SK-N-SH (cell line): ENCODE measurements around the gene B3GNT4.

Source experiments
- CHD2 ChIP-seq: fragments of 150-350 bp; IDR thresholded peaks from 2 replicates; pipeline ENCODE4 v1.6.1; 2018; ENCODE audit warnings: low read length; ENCODE audit not compliant: partially characterized antibody
- EZH2phosphoT487 ChIP-seq: fragments of 200-600 bp; sonication (generic); IDR thresholded peaks from 2 replicates; pipeline ENCODE4 v1.6.1; 2017; ENCODE audit warnings: low read depth, mixed run types, mild to moderate bottlenecking, antibody characterized with exemption, moderate library complexity, borderline replicate concordance
- FOXJ3 ChIP-seq: sonication (generic); formaldehyde crosslinking; IDR thresholded peaks from 2 replicates; pipeline ENCODE4 v1.5.1; 2020; ENCODE audit warnings: mild to moderate bottlenecking, missing genetic modification reagents
- FOXM1 ChIP-seq: IDR thresholded peaks from 2 replicates; pipeline ENCODE4 v1.4.0; 2012; ENCODE audit warnings: low read depth, mild to moderate bottlenecking
- NRF1 ChIP-seq: IDR thresholded peaks from 2 replicates; pipeline ENCODE4 v1.6.1; 2012; ENCODE audit warnings: low read depth, mild to moderate bottlenecking, low read length
- POLR2AphosphoS5 ChIP-seq: IDR thresholded peaks from 2 replicates; pipeline ENCODE4 v1.6.1; 2012; ENCODE audit warnings: low read depth, low read length
- RAD21 ChIP-seq: IDR thresholded peaks from 2 replicates; pipeline ENCODE4 v1.6.1; 2012; ENCODE audit warnings: mild to moderate bottlenecking, low read length
- SIN3A ChIP-seq: IDR thresholded peaks from 2 replicates; pipeline ENCODE4 v1.6.1; 2012; ENCODE audit warnings: low read depth, mild to moderate bottlenecking, low read length, moderate library complexity, borderline replicate concordance
- SMC3 ChIP-seq: IDR thresholded peaks from 2 replicates; pipeline ENCODE4 v1.6.1; 2012; ENCODE audit warnings: low read depth, low read length, improper control_type of control experiment
- TCF12 ChIP-seq: IDR thresholded peaks from 2 replicates; pipeline ENCODE4 v1.4.0; 2012
- USF2 ChIP-seq: fragments of 150-350 bp; IDR thresholded peaks from 2 replicates; pipeline ENCODE4 v1.6.1; 2017; ENCODE audit warnings: antibody characterized with exemption, low read length, low read depth, borderline replicate concordance
- TF ChIP-seq, protein P1 (sequence below): fragments of 200-600 bp; sonication (generic); IDR thresholded peaks from 2 replicates; pipeline ENCODE4 v1.6.1; 2017; ENCODE audit warnings: antibody characterized with exemption, mild to moderate bottlenecking, moderate library complexity
- TF ChIP-seq, protein P2 (sequence below): IDR thresholded peaks from 2 replicates; pipeline ENCODE4 v1.4.0; 2012; ENCODE audit warnings: low read depth
- TF ChIP-seq, protein P3 (sequence below): IDR thresholded peaks from 2 replicates; pipeline ENCODE4 v1.6.1; 2012; ENCODE audit warnings: mild to moderate bottlenecking, low read depth, low read length, moderate library complexity

DNA sequence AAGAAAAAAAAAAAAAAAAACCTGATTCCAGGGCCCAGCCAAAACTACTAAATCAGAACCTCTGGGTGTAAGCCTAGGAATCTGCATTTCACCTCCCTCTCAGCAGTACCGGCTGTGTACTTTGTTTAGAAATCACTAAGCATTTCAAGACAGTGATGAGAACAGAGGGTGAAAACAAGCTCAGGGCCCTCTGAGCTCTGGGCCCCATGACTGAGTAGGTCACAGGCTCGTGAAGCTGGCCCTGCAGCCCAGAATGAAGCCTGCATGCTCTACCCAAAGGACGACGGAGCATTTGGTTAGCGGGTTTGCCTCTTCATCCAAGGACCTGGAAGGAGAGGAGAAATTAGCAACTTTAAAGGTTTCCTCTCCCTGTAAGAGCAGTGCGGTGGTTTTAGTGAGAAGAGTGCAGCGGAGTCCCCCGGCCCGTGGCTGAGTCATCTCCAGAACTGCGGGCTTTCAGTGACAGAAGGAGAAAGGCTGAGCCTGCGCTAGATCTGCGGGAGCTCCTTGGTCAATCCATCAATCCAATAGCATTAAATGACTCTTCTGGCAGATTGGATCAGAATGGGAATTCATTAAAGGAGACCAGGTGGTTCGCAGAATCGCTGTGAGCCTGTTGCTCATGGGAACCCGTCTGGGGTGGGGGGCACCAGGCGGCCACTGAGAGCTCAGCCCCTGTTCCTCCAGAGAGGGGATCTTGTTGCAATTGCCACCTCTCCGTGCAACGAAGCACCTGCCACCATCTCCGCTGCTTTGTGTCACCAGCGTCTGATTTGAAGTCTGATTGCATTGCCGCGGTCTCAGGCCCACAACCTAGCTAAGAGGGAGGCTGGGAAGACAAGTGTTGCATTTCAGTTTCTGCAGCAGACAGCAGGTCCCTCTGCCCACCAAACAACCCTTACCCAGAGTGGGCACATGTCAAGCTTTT is 36.8 kb upstream of the B3GNT4 start:
- TF ChIP-seq, protein P1, sequence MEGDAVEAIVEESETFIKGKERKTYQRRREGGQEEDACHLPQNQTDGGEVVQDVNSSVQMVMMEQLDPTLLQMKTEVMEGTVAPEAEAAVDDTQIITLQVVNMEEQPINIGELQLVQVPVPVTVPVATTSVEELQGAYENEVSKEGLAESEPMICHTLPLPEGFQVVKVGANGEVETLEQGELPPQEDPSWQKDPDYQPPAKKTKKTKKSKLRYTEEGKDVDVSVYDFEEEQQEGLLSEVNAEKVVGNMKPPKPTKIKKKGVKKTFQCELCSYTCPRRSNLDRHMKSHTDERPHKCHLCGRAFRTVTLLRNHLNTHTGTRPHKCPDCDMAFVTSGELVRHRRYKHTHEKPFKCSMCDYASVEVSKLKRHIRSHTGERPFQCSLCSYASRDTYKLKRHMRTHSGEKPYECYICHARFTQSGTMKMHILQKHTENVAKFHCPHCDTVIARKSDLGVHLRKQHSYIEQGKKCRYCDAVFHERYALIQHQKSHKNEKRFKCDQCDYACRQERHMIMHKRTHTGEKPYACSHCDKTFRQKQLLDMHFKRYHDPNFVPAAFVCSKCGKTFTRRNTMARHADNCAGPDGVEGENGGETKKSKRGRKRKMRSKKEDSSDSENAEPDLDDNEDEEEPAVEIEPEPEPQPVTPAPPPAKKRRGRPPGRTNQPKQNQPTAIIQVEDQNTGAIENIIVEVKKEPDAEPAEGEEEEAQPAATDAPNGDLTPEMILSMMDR: no peak
- TF ChIP-seq CHD2 (no peak), RAD21 (no peak), NRF1 (no peak), SIN3A (no peak), EZH2phosphoT487 (no peak), FOXJ3 (CRISPR knock-in tag) (no peak), FOXM1 (no peak), USF2 (no peak), SMC3 (no peak), POLR2AphosphoS5 (no peak), TCF12 (no peak)
- TF ChIP-seq, protein P2, sequence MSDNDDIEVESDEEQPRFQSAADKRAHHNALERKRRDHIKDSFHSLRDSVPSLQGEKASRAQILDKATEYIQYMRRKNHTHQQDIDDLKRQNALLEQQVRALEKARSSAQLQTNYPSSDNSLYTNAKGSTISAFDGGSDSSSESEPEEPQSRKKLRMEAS: no peak
- TF ChIP-seq, protein P3, sequence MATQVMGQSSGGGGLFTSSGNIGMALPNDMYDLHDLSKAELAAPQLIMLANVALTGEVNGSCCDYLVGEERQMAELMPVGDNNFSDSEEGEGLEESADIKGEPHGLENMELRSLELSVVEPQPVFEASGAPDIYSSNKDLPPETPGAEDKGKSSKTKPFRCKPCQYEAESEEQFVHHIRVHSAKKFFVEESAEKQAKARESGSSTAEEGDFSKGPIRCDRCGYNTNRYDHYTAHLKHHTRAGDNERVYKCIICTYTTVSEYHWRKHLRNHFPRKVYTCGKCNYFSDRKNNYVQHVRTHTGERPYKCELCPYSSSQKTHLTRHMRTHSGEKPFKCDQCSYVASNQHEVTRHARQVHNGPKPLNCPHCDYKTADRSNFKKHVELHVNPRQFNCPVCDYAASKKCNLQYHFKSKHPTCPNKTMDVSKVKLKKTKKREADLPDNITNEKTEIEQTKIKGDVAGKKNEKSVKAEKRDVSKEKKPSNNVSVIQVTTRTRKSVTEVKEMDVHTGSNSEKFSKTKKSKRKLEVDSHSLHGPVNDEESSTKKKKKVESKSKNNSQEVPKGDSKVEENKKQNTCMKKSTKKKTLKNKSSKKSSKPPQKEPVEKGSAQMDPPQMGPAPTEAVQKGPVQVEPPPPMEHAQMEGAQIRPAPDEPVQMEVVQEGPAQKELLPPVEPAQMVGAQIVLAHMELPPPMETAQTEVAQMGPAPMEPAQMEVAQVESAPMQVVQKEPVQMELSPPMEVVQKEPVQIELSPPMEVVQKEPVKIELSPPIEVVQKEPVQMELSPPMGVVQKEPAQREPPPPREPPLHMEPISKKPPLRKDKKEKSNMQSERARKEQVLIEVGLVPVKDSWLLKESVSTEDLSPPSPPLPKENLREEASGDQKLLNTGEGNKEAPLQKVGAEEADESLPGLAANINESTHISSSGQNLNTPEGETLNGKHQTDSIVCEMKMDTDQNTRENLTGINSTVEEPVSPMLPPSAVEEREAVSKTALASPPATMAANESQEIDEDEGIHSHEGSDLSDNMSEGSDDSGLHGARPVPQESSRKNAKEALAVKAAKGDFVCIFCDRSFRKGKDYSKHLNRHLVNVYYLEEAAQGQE: no peak
